Epithelial cell of proximal tubule (primary cell): Measurements from ENCODE around the gene SUSD6. TPM values are rescaled to one million over a fixed set of nuclear protein-coding genes. Genes with fewer than 3 reads are reported as not detected.

Experiments
- DNase-seq: peaks from one replicate; pipeline ENCODE4 v3.0.0-alpha.2; 2011; ENCODE audit warnings: low read depth
- H3K4me3 ChIP-seq: 2 replicates; pipeline ENCODE4 v1.5.1; 2011; ENCODE audit warnings: low read depth, mild to moderate bottlenecking, low read length
- CTCF ChIP-seq: conservative IDR thresholded peaks from 2 replicates; pipeline ENCODE4 v1.5.1; 2012; ENCODE audit warnings: low read depth, mild to moderate bottlenecking, low read length
- total RNA-seq: library from RNA; depleted of rRNA; stranded (reverse); fragments of >200 nt; gene quantifications from 2 replicates; pipeline ENCODE4 v1.2.3, GENCODE V29; 2015

SUSD6 gene
- total RNA-seq, 1 donor from 2014 or later, result 6.2 TPM

- DNase-seq, result no peak
- no peak for TF ChIP-seq CTCF
- no peak overlapping the region for H3K4me3 ChIP-seq
Measured at GRCh38 chr14:69675245-69675583, 63.8 kb downstream of the SUSD6 start.

GRCh38 chr14:69675877-69676416, 64.6 kb downstream of the SUSD6 start:
- H3K4me3 ChIP-seq, result no peak overlapping the region
- TF ChIP-seq CTCF, result no peak
- DNase-seq, result no peak

- no peak for TF ChIP-seq CTCF
- DNase-seq, result no peak
- no peak overlapping the region for H3K4me3 ChIP-seq
Measured at GRCh38 chr14:69676723-69677122, 65.3 kb downstream of the SUSD6 start.

GRCh38 chr14:69680297-69680696, 68.9 kb downstream of the SUSD6 start:
- no peak overlapping the region for H3K4me3 ChIP-seq
- no peak for DNase-seq
- no peak for TF ChIP-seq CTCF

- TF ChIP-seq CTCF, result no peak
- no peak for DNase-seq
- H3K4me3 ChIP-seq, result no peak overlapping the region
Measured at GRCh38 chr14:69682136-69682535, 70.7 kb downstream of the SUSD6 start.

GRCh38 chr14:69682621-69683263, 71.3 kb downstream of the SUSD6 start:
- no peak overlapping the region for H3K4me3 ChIP-seq
- TF ChIP-seq CTCF, result no peak
- DNase-seq, result no peak

- no peak overlapping the region for H3K4me3 ChIP-seq
- TF ChIP-seq CTCF, result no peak
- no peak for DNase-seq
Measured at GRCh38 chr14:69683971-69684370, 72.6 kb downstream of the SUSD6 start.
